Measurements from ENCODE around the gene FNDC3B.

- TF ChIP-seq USF1 (IDR thresholded peaks at IDR 0.05) (no peak), EP300 (IDR thresholded peaks at IDR 0.05; ENCODE audit: borderline replicate concordance) (no peak), MAX (IDR thresholded peaks at IDR 0.05) (no peak), CREB1 (IDR thresholded peaks at IDR 0.05; ENCODE audit: low read depth) (no peak), FOXM1 (IDR thresholded peaks at IDR 0.05; ENCODE audit: borderline replicate concordance, low read depth) (no peak), REST (IDR thresholded peaks at IDR 0.05; ENCODE audit: low read depth) (no peak), CEBPB (IDR thresholded peaks at IDR 0.05) (no peak)
These were observed 121.9 kb downstream of the FNDC3B start for GRCh38 chr3:172161133-172161789.

Measured in Ishikawa (cell line).